K562 (cell line): ENCODE measurements around the gene ZER1. TPM values are rescaled to one million over a fixed set of nuclear protein-coding genes. Genes with fewer than 3 reads are reported as not detected.
A peak's percentile ranks its signal among the peaks of the same experiment; 100 is the strongest.

ENCODE experiments used
- ATAC-seq: fragments of 200-7000 bp; cut with Tn5 transposase; 3 replicates; pipeline ENCODE4 v1.9.1; 2020; ENCODE audit warnings: moderate library complexity
- BruUV-seq: library from RNA; stranded (reverse); fragments of 400-500 nt; replicated peaks from 2 replicates; lab custom pipeline; 2021; lab: Mats Ljungman, UMichigan
- CTCF ChIA-PET: fragments of 300-600 bp; formaldehyde crosslinking; extraction: SDS; loops from one replicate; lab custom pipeline; 2021; ENCODE audit warnings: low intra/inter-chr PET ratio; lab: Yijun Ruan, JAX
- POLR2A ChIA-PET: fragments of 300-600, 350-650 bp; sonication (Branson Sonifier 250); formaldehyde crosslinking; extraction: SDS; loops from one replicate; lab custom pipeline; 2021; ENCODE audit warnings: antibody characterized with exemption, inconsistent platforms; lab: Yijun Ruan, JAX
- DNase-seq, 4 experiments: peaks; one replicate each; pipeline versions ENCODE4 v3.0.0 to v3.0.0-alpha.2; 2011 to 2018; ENCODE audit warnings: low spot score in 3 of 4, mixed read lengths in 3 of 4; ENCODE audit errors: extremely low read depth in 1 of 4
- FAIRE-seq: peaks from 2 replicates; lab custom pipeline; 2011; peaks lifted over from hg19 to GRCh38; lab: Jason Lieb, UNC
- H2AFZ ChIP-seq: 2 replicates; pipeline ENCODE4 v1.6.0; 2011; ENCODE audit warnings: low read depth, low read length, control low read depth, inconsistent platforms
- H3K27ac ChIP-seq: fragments of 200-600 bp; 3 replicates; pipeline ENCODE4 v1.8.0; 2011; ENCODE audit warnings: low read depth, mild to moderate bottlenecking, control low read depth, inconsistent platforms, low read length, moderate library complexity, mixed read lengths; ENCODE audit errors: extremely low read depth
- H3K27me3 ChIP-seq, 2 experiments: fragments of 300-600 bp in 1 of 2; 2 replicates in 1 of 2; 3 replicates in 1 of 2; pipeline versions ENCODE4 v1.6.0 to v1.8.0; 2011; ENCODE audit warnings: inconsistent platforms in 2 of 2, low read length in 2 of 2, mild to moderate bottlenecking in 1 of 2, mixed read lengths in 1 of 2, moderate library complexity in 1 of 2; ENCODE audit not compliant: control insufficient read depth in 2 of 2, insufficient read depth in 2 of 2
- H3K36me3 ChIP-seq: fragments of 300-600 bp; 3 replicates; pipeline ENCODE4 v1.8.0; 2011; ENCODE audit warnings: mild to moderate bottlenecking, low read length, inconsistent platforms; ENCODE audit not compliant: control insufficient read depth, insufficient read depth
- H3K4me1 ChIP-seq, 2 experiments: fragments of 200-600 bp in 1 of 2; replicated peaks in 1 of 2; 2 replicates in 1 of 2; 3 replicates in 1 of 2; pipeline versions ENCODE4 v1.5.1 to v1.8.0; 2011; ENCODE audit warnings: inconsistent platforms in 2 of 2, low read length in 2 of 2, mild to moderate bottlenecking in 1 of 2, mixed read lengths in 1 of 2, moderate library complexity in 1 of 2; ENCODE audit not compliant: control insufficient read depth in 2 of 2, insufficient read depth in 2 of 2
- H3K4me2 ChIP-seq: 2 replicates; pipeline ENCODE4 v1.6.1; 2011; ENCODE audit warnings: low read length, control low read depth, inconsistent platforms, mixed read lengths; ENCODE audit not compliant: insufficient read depth
- H3K4me3 ChIP-seq: fragments of 200-600 bp; sonication (generic), shearing (Covaris generic); 2 replicates; pipeline ENCODE4 v1.5.1; 2016; ENCODE audit warnings: control low read depth, inconsistent platforms
- H3K79me2 ChIP-seq: fragments of 200-600 bp; 3 replicates; pipeline ENCODE4 v1.8.0; 2011; ENCODE audit warnings: low read length, inconsistent platforms; ENCODE audit not compliant: control insufficient read depth, insufficient read depth
- H3K9ac ChIP-seq, 2 experiments: 2 replicates each; pipeline versions ENCODE4 v1.6.0 to v1.6.1; 2011; ENCODE audit warnings: low read depth in 2 of 2, low read length in 2 of 2, control low read depth in 1 of 2, inconsistent platforms in 1 of 2, mild to moderate bottlenecking in 1 of 2, mixed read lengths in 1 of 2; ENCODE audit not compliant: insufficient read depth in 1 of 2
- H3K9me1 ChIP-seq: one replicate; pipeline ENCODE4 v1.6.0; 2011; ENCODE audit warnings: inconsistent platforms, mild to moderate bottlenecking, low read length, moderate library complexity; ENCODE audit not compliant: control insufficient read depth, insufficient read depth
- H3K9me3 ChIP-seq: replicated peaks from 2 replicates; pipeline ENCODE4 v1.5.1; 2011; ENCODE audit warnings: low read depth, low read length, inconsistent platforms; ENCODE audit not compliant: control insufficient read depth, insufficient read depth
- H4K20me1 ChIP-seq: replicated peaks from 2 replicates; pipeline ENCODE4 v1.6.1; 2011; ENCODE audit warnings: low read length, inconsistent platforms, mixed read lengths; ENCODE audit not compliant: control insufficient read depth, insufficient read depth
- ATF7 ChIP-seq: fragments of 450-650 bp; IDR thresholded peaks from 2 replicates; pipeline ENCODE4 v1.7.1; 2014; ENCODE audit warnings: mild to moderate bottlenecking, moderate library complexity
- MTA2 ChIP-seq: fragments of 450-650 bp; IDR thresholded peaks from 2 replicates; pipeline ENCODE4 v1.6.1; 2016; ENCODE audit warnings: low read depth
- MYBL2 ChIP-seq, 2 experiments: fragments of 450-650 bp in 1 of 2; sonication (generic) in 1 of 2; formaldehyde crosslinking in 1 of 2; IDR thresholded peaks; 2 replicates each; pipeline versions ENCODE4 v1.6.1 to v1.8.1; 2017 to 2022; ENCODE audit warnings: borderline replicate concordance in 1 of 2, inconsistent platforms in 1 of 2, low read depth in 1 of 2, mild to moderate bottlenecking in 1 of 2, missing genetic modification reagents in 1 of 2, moderate library complexity in 1 of 2
- OTX1 ChIP-seq: fragments of 450-650 bp; formaldehyde crosslinking; IDR thresholded peaks from 2 replicates; pipeline ENCODE4 v1.4.0; 2022; ENCODE audit warnings: mild to moderate bottlenecking
- ZNF436 ChIP-seq: fragments of 250-450, 450-650 bp; sonication (Bioruptor Pico); formaldehyde crosslinking; IDR thresholded peaks from 2 replicates; pipeline ENCODE4 v1.7.0; 2020; ENCODE audit warnings: mild to moderate bottlenecking
- WGBS: fragments of 100-300 bp; shearing (Covaris generic); methylation state at CpG from one replicate; pipeline ENCODE4 v1.1.6; 2016; ENCODE audit warnings: low coverage, mixed read lengths; ENCODE audit not compliant: insufficient coverage; ENCODE audit errors: missing lambda C conversion rate; 5-methylcytosine and 5-hydroxymethylcytosine counted together
- in situ Hi-C: fragments of 300-500 bp; cut with MboI; formaldehyde crosslinking; loops from 4 replicates; pipeline ENCODE4 v1.15.0; 2018; ENCODE audit warnings: inconsistent platforms, mixed read lengths
- intact Hi-C: fragments of 100-400 bp; cut with micrococcal nuclease; formaldehyde crosslinking; loops from 2 replicates; pipeline ENCODE4 v1.14.2; 2022
- polyA plus RNA-seq, 8 experiments: library from polyadenylated mRNA; depleted of rRNA in 4 of 8; stranded (reverse) in 5 of 8; unstranded in 3 of 8; fragments of >200 nt; fragmentation: Nextera tagmentation in 2 of 8; fragmentation: Illumina TruSeq in 1 of 8; extraction: Ambion mirVana in 2 of 8; extraction: Trizol in 1 of 8; gene quantifications; 2 replicates each; pipeline versions ENCODE4 v1.2.1 to v1.2.3, GENCODE V29; 2011 to 2014; ENCODE audit warnings: inconsistent platforms in 1 of 8, missing spikeins in 1 of 8
- total RNA-seq, 7 experiments: library from RNA; depleted of rRNA in 6 of 7; stranded (reverse); fragments of >200 nt in 6 of 7; fragmentation: Illumina TruSeq in 2 of 7; extraction: Trizol in 2 of 7; gene quantifications; 2 replicates each; pipeline versions ENCODE4 v1.2.1 to v1.2.3, GENCODE V29; 2011 to 2021; ENCODE audit warnings: low replicate concordance in 1 of 7
- TF ChIP-seq, protein P1 (sequence below): sonication (generic); formaldehyde crosslinking; IDR thresholded peaks from 2 replicates; pipeline ENCODE4 v1.8.1; 2023; ENCODE audit warnings: mild to moderate bottlenecking, missing genetic modification reagents
- TF ChIP-seq, protein P2 (sequence below): fragments of 450-650 bp; conservative IDR thresholded peaks from 2 replicates; pipeline ENCODE4 v1.6.1; 2016; ENCODE audit warnings: missing genetic modification characterization, low read depth, mild to moderate bottlenecking, control low read depth, missing compliant biosample characterization
- TF ChIP-seq, protein P3 (sequence below): fragments of 450-650 bp; IDR thresholded peaks from 2 replicates; pipeline ENCODE4 v1.6.1; 2016; ENCODE audit warnings: antibody characterized with exemption
- TF ChIP-seq, protein P4 (sequence below): IDR thresholded peaks from 2 replicates; pipeline ENCODE4 v1.6.1; 2011; ENCODE audit not compliant: insufficient read length; ENCODE audit errors: extremely low read depth
- TF ChIP-seq, protein P5 (sequence below): fragments of 250-450 bp; sonication (Bioruptor Pico); IDR thresholded peaks from 2 replicates; pipeline ENCODE4 v1.5.0; 2021; ENCODE audit warnings: mild to moderate bottlenecking, borderline replicate concordance

ZER1 gene
- total and polyA plus RNA-seq, 9 of the 15 experiments (the other 6 are each of a cell fraction or from before 2014, with no cell fraction given), result 0.07 to 10.7 (median 6.2) TPM

DNA sequence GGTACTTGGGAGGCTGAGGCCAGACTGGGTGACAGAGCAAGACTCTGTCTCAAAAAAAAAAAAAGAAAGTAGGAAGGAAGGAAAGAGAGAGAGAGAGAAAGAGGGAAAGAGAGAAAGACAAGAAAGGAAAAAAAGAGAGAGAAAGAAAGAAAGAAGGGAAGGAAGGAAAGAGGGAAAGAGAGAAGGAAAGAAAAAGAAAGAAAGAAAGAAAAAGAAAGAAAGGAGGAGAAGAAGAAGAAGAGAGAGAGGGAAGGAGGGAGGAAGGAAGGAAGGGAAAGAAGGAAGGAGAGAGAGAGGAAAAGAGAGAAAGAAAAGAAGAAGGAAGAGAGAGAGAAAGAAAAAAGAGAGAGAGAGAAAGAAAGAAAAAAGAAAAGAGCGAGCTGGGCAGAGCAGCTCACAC, 3.1 kb upstream of the ZER1 start (continued):
- TF ChIP-seq, protein P1, sequence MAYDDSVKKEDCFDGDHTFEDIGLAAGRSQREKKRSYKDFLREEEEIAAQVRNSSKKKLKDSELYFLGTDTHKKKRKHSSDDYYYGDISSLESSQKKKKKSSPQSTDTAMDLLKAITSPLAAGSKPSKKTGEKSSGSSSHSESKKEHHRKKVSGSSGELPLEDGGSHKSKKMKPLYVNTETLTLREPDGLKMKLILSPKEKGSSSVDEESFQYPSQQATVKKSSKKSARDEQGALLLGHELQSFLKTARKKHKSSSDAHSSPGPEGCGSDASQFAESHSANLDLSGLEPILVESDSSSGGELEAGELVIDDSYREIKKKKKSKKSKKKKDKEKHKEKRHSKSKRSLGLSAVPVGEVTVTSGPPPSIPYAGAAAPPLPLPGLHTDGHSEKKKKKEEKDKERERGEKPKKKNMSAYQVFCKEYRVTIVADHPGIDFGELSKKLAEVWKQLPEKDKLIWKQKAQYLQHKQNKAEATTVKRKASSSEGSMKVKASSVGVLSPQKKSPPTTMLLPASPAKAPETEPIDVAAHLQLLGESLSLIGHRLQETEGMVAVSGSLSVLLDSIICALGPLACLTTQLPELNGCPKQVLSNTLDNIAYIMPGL (CRISPR knock-in tag), result no peak
- TF ChIP-seq, protein P2, sequence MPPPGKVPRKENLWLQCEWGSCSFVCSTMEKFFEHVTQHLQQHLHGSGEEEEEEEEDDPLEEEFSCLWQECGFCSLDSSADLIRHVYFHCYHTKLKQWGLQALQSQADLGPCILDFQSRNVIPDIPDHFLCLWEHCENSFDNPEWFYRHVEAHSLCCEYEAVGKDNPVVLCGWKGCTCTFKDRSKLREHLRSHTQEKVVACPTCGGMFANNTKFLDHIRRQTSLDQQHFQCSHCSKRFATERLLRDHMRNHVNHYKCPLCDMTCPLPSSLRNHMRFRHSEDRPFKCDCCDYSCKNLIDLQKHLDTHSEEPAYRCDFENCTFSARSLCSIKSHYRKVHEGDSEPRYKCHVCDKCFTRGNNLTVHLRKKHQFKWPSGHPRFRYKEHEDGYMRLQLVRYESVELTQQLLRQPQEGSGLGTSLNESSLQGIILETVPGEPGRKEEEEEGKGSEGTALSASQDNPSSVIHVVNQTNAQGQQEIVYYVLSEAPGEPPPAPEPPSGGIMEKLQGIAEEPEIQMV (tag), result peak; percentile 53; the same call in 1 of the 2 replicates
- TF ChIP-seq MTA2 (peak; percentile 30; the same call in 1 of the 2 replicates), OTX1 (0 out of 2 replicates have a peak, but pooled peaks have one; percentile 28)
- TF ChIP-seq, protein P3, sequence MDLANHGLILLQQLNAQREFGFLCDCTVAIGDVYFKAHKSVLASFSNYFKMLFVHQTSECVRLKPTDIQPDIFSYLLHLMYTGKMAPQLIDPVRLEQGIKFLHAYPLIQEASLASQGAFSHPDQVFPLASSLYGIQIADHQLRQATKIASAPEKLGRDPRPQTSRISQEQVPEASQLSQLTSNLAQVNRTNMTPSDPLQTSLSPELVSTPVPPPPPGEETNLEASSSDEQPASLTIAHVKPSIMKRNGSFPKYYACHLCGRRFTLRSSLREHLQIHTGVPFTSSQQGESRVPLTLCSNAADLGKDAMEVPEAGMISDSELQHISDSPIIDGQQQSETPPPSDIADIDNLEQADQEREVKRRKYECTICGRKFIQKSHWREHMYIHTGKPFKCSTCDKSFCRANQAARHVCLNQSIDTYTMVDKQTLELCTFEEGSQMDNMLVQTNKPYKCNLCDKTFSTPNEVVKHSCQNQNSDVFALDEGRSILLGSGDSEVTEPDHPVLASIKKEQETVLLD, result peak; percentile 72

DNA sequence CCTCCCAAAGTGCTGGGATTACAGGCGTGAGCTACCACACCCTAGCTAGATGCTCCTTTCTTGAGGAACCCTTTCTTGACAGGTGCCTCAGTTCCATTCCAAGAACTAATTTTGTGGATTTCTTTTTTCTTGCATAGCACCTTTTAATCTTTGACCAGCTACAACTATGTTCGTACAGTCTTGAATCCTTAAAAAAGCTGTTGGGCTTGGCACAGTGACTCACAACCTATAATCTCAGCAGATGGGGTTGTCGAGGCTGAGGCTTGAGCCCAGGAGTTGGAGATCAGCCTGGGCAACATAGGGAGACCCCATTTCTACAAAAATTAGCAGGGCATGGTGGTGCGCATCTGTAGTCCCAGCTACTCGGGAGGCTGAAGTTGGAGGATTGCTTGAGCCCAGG, 1.3 kb upstream of the ZER1 start:
- Histone ChIP-seq H2AFZ (no peak overlapping the region), H3K36me3 (no peaks in the 10 kb centered on the region; the same call in 2 of the 3 replicates)
- TF ChIP-seq, protein P4, sequence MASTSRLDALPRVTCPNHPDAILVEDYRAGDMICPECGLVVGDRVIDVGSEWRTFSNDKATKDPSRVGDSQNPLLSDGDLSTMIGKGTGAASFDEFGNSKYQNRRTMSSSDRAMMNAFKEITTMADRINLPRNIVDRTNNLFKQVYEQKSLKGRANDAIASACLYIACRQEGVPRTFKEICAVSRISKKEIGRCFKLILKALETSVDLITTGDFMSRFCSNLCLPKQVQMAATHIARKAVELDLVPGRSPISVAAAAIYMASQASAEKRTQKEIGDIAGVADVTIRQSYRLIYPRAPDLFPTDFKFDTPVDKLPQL, result no peak
- TF ChIP-seq ZNF436 (CRISPR knock-in tag) (no peak), MYBL2 (IDR thresholded peaks at IDR 0.05; ENCODE audit: low read depth) (no peak), MYBL2 (CRISPR knock-in tag; IDR thresholded peaks at IDR 0.05; ENCODE audit: borderline replicate concordance) (no peak), ATF7 (no peak)
- TF ChIP-seq, protein P5, sequence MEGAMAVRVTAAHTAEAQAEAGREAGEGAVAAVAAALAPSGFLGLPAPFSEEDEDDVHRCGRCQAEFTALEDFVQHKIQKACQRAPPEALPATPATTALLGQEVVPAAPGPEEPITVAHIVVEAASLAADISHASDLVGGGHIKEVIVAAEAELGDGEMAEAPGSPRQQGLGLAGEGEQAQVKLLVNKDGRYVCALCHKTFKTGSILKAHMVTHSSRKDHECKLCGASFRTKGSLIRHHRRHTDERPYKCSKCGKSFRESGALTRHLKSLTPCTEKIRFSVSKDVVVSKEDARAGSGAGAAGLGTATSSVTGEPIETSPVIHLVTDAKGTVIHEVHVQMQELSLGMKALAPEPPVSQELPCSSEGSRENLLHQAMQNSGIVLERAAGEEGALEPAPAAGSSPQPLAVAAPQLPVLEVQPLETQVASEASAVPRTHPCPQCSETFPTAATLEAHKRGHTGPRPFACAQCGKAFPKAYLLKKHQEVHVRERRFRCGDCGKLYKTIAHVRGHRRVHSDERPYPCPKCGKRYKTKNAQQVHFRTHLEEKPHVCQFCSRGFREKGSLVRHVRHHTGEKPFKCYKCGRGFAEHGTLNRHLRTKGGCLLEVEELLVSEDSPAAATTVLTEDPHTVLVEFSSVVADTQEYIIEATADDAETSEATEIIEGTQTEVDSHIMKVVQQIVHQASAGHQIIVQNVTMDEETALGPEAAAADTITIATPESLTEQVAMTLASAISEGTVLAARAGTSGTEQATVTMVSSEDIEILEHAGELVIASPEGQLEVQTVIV (CRISPR knock-in tag), result no peak

More for the DNA sequence above, 1.3 kb upstream of the ZER1 start:
- FAIRE-seq (no peak), ATAC-seq (no peak), DNase-seq (no peak)
- Histone ChIP-seq H3K9me3 (no peaks in the 10 kb centered on the region), H3K4me1 (peaks cover 13 to 16% of the 10 kb centered on the region in 2 experiments; a peak in 4 of 5 replicates), H3K27ac (no peak overlapping the region), H3K4me2 (no peak overlapping the region), H3K9ac (no peak overlapping the region), H3K27me3 (no peaks in the 10 kb centered on the region), H3K9me1 (no peaks in the 10 kb centered on the region), H3K79me2 (peaks cover 21% of the 10 kb centered on the region), H4K20me1 (no peaks in the 10 kb centered on the region), H3K4me3 (no peak overlapping the region)
- POLR2A ChIA-PET, result interaction anchor here (1.5 kb wide), 1 partner anchor 9 kb away, joined by 8 read pairs; no protein-coding TSS in a partner anchor
- no TSS peak for BruUV-seq
- in situ Hi-C loops (no loop called here), intact Hi-C loops (no loop called here)
- WGBS, result 86% methylated on average over 5 of the region's 5 CpGs
- CTCF ChIA-PET, result no interaction called here
